GM21390 (cell line): ENCODE results near the gene FKBP11.
A peak's percentile ranks its signal among the peaks of the same experiment; 100 is the strongest.

ENCODE experiments used
- ATAC-seq: cut with Tn5 transposase; IDR thresholded peaks from one replicate; pipeline ENCODE4 v1.9.1; 2021; ENCODE audit not compliant: unreplicated experiment

FKBP11 gene

DNA sequence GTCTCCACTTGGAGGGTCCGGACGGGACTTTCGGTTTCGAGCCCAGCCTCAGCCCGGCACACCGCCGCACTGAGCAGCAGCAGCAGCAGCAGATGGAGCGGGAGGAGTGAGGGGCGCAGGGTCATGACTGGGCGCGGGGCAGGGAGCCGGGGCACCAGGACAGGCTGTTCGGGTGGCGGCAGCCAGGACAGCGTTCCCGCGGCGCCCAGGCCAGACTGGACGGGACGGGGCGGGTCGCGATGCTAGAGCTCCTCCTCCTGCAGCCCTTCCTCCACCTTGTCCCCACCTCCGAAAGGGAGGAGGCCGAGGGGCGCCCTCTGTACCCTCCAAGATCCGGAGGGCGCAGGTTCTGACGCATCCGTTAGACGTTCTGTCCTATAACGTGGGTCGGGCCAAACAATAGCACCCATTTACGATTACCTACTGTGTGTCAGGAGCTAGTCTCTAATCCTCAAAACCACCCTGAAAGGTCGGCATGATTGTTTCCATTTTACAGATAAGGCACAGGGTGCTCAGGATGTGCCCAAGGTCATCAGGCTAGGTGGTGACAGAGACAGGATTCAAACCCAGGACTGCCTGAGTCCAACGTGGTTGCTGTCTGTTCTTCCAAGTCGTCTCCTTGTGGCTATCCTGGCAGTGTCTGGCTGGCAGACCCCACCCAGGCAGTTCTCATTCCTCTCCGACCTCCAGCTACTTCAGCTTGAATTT lies at the start of gene FKBP11:
FKBP11 (minus strand) TSS at position 189 of the 708 bp plus-strand sequence; CDS start at position 125, 64 bp downstream.
- ATAC-seq, result peak; percentile 68

DNA sequence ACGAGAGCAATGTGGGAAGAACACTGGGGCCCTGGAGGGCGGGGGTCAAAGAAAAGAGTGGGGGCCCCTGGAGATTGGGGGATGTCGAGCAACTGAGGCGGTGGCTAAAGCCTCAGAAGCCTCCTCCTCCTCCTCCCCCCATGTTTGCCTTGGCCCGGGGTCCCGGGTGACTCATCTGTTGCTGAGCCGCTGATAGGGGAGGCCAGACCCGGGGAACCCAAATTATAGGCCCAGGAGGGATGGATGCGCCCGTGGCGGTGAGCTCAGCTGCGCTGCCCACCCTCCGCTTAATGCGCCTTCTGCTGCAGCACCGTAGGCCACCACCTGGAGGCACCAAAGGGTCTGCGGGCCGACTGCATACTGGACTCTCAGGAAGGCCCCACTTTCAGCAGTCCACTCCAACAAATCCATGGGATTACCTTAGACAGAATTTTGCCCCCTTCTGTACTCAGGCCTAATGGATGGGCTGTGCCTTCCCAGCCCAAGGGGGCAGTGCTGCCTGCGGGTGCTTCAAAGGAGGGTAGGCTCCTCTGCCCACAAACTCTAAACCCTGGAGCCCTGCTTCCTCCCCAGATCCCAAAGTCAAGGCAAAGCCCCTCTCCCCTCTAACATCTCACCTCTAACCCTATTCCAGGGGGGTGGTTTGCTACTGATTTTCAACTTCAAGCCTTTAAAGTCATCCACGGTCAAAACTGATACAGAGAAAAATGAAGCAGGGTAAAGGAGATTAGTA lies 48.8 kb upstream of the FKBP11 start:
- ATAC-seq, result no peak

- no peak for ATAC-seq
These were observed 48.2 kb upstream of the FKBP11 start for GRCh38 chr12:48973531-48973930.

- ATAC-seq, result no peak
These were observed 47.7 kb upstream of the FKBP11 start for GRCh38 chr12:48972952-48973483.

GRCh38 chr12:48972213-48972951 lies 47.1 kb upstream of the FKBP11 start:
- ATAC-seq, result no peak

GRCh38 chr12:48970702-48971334 lies 45.5 kb upstream of the FKBP11 start:
- ATAC-seq, result no peak

DNA sequence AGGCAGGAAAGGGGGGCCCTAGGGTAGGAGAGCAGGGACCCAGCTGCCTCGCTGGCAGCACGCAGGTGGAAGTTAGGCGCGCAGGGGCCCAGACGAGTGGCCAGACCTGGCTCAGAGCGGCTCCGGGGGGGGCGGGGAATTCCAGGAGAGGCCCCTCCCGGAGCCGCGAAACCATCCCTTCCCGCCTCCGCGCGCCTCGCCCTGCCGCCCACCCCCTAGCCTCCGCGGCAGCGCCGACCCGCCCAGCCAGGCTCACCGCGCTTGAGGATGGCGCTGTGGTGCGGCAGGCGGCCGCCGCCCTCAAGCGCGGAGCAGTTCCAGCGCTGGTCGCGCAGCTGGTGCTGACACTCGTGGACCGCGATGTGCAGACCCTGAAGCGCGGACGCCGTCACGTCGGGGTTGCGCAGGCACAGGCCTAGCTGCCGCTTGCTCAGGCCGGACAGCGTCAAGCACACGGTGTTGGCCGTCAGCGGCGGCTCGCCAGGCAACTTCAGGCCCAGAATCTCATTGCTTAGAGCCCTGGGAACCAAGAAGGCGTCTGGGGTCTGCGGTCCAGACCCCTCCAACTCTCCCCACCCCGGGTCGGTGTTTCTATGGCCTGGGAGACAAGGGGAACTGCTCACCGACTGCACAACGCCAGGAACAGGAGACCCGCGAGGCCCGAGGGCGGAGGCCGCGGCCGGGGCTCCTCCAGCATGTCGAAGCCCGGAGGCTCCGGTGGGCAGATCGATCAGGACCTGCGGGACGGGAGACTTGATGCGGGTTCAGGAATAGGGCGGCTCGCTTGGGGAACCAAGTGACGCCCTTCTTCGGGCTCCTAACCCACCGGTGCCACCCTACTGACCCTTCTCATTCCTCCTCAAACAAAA lies 44.8 kb upstream of the FKBP11 start:
- no peak for ATAC-seq

DNA sequence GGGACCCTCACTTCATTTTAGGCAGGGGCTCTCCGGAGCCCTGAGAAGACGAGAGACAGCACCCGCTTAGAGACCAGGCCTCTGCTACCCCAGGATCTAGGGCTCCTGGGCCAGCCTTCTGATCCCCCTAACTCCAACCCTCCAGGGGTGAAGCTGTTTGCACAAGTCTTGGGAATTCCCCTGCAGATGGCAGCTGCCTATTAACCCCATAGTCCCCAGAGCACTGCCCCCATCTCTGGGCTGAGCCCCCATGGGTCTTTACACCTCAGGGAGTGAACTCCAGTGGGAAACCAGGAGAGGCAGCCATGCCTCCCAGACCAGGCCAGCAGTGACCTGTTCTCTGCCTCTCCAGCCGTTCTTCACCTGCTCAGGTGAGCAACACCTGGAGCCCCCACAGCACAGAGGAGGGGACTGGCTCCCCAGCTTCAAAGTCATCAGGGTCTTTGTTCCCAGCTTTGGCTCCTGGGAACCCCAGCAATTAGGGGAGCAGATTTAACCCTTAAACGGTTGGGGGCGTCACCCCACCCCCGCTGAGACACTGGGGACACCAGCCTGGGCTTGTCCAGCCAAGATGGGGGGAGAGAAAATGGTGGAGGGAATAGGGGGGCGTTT lies 44.0 kb upstream of the FKBP11 start:
- ATAC-seq, result no peak

DNA sequence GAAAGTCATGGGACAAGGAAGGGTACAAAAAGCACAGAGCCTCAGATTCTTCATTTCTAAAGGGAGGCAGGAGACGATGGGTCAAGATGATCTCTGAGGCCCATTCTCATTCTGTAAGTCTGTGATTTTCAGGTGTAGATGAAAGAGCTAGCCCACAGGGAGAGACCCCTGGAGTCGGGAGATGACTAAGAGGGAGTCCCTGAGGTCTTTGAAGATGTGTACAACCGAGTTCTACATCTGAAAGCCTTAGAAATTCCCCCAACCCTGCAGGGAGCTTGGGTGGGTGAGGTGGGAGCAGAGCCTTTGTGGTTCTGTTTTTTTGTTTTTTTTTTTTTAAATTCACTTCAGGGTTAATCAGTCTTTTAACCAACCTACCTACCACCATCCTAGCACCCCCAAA lies 43.2 kb upstream of the FKBP11 start:
- ATAC-seq, result no peak

DNA sequence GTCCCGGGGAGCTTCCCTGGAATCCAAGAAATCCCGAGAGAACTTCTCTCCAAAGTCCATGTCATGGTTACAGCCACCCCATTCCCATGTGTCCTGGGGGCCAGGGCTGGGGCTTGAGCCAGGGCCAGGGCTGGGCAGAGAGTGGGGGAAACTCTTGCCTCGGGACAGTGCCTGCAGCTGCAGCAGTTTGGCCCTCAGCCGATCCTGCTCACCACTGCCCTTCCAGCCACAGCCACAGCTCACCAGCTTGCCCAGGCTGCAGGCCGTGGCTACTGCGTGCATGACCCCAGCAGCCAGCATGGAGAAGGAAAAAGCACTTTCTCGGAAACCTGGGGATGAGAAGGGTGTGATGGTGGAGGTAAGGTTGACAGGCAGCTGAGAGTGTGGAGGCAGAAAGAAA lies 42.7 kb upstream of the FKBP11 start:
- ATAC-seq, result no peak

DNA sequence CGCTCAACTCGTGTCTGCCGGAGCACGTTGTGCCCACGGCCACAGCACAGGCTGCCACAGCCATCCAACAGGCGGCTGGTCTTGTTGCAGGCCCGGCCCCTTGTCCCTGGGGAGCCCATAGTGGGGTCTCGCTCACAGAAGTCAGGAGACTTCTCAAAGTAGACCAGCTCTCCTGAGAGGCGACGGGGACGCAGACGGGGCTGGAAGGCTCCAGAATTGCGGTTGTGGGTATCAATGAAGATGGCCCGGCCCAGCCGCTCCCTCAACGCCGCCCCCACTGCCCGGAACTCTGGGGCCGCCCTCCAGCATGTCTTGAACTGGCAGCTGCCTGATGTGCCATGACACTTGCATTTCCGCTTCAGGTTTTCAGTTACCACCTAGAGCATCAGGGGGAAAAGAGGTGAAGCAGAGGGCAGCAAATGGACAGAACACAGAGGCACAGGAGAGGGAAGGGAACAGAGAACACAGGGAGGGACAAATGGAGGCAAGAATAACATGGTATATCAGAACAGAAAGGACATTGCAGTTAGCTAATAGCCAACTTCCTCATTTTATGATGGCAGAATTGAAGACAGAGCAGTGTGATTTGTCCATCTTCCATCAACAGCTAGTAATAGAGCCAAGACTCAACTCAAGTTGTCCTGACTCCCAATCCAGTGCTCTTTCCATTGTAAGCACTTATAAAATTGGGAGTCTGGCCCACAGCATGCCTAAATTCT lies 41.0 kb upstream of the FKBP11 start:
- ATAC-seq, result no peak

- ATAC-seq, result no peak
These were observed 40.1 kb upstream of the FKBP11 start for GRCh38 chr12:48965298-48965838.

DNA sequence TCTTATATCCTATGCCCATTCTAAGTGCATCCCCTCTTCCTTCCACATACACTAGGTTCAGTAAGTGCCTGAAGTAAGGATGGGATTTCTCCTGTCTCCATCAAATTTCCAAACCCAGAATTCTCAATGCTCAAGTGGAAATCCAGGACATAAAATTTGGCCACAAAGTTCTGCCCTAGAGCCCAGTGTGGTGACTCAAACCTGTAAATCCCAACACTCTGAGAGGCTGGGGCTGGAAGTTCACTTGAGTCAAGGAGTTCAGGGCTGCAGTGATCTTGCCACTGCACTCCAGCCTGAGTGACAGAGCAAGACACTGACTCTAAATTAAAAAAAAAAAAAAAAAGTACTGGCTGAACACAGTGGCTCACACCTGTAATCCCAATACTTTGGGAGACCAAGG lies 36.5 kb upstream of the FKBP11 start:
- ATAC-seq, result no peak

DNA sequence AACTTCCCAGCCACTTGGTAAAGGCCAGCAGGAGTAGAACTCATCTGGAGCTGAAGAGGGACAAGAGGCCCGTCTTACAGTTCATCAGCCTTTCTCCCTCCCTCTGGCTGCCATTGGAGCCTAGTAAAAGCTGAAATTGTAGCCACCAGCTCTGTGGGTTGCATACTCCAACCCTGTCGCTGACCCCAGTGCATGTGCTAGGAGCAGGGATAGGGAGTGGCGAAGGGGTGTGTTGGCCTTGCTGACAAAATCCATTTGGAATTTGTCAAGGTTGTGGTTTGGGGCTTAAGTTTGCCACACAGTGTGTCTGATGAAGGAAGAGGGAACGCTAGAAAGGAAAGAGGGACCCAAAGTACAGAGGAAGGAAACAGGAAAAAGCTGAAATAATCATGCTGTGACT lies 36.0 kb upstream of the FKBP11 start:
- no peak for ATAC-seq

GRCh38 chr12:48960834-48961233 lies 35.5 kb upstream of the FKBP11 start:
- ATAC-seq, result no peak

DNA sequence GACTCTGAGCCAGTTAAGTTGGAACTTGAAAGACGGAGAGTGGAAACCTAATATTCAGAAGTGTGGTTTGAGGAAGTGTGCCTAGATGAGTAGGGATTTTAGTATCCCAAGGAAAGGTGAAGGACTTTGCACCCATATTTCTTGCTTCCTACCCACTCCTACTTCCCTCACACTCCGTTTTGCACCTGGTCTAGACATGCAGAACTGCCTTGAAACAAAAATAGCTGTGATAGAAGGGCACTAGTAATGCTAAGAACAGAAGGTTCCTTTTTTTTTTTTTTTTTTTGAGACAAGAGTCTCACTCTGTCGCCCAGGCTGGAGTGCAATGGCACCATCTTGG lies 32.7 kb upstream of the FKBP11 start:
- no peak for ATAC-seq

DNA sequence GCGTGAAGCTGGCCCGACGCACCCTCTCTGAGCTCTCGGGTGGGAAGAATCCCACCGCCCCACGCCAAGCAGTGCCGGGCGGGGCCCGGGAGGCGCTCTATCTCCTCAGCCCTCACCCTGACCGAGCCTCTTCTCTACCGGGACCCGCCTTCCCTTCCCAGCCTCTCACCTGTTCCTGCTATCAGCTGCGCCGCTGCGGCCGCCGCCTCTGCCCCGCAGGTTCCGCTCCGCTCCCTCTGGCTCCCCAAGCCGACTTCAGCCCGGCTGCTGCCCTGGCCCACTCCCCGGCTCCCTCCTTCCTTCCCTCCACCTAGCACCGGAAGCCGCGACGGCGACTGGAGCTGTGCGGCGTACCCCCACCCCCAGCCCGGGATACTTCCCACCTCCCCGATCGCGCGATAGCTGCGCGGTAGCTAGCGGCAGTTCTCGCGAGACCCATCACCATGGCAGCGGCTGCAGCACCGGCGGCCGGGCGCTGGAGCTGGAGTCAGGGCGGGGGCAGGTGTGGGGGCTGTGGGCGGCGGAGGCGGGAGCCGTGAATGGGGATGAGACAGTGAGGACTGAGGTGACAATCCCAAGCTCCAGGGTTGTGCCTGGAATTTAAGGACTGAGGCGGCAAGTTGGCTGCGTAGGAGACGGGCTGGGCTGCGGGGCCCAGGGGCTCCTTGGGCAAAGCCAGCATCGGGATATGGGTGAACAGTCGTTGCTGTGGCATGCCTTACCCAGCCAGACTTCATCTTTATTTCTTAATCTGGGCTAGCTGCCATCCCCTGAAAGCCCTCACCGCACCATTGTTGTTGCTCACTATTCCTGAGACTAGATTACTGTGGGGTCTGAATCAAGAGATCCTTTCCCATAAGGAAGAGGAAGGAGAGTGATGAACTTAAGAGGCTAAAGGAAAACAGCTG lies 32.1 kb upstream of the FKBP11 start, which contains the start of gene ARF3:
ARF3 (minus strand) TSS at position 347 of the 908 bp plus-strand sequence. CDS start 16,392 bp downstream, outside the sequence.
- ATAC-seq, result peak; percentile 88
